B cell (primary cell): Measurements from ENCODE around the gene ADAMTSL5. TPM values are rescaled to one million over a fixed set of nuclear protein-coding genes. Genes with fewer than 3 reads are reported as not detected.

Experiments
- ATAC-seq: fragments of 200-7000 bp; cut with Tn5 transposase; one replicate; pipeline ENCODE4 v1.10.0; 2021; ENCODE audit warnings: low read depth, mild to moderate bottlenecking, moderate number of reproducible peaks, moderate library complexity
- CTCF ChIA-PET: fragments of 350-600 bp; sonication (Branson Sonifier 250); formaldehyde crosslinking; loops from one replicate; lab custom pipeline; 2021; ENCODE audit warnings: antibody characterized with exemption, inconsistent platforms; lab: Charles Lee
- POLR2A ChIA-PET: fragments of 350-600 bp; sonication (Branson Sonifier 250); formaldehyde crosslinking; loops from one replicate; lab custom pipeline; 2021; ENCODE audit warnings: antibody characterized with exemption; lab: Charles Lee
- DNase-seq: peaks from one replicate; pipeline ENCODE4 v3.0.0; 2013
- H2AFZ ChIP-seq: 2 replicates; pipeline ENCODE4 v1.6.1; 2012; ENCODE audit warnings: mild to moderate bottlenecking, low read depth, low read length; ENCODE audit not compliant: insufficient read depth, poor library complexity, severe bottlenecking
- H3K27ac ChIP-seq, 2 donors: 1 replicate in 1 of 2; 2 replicates in 1 of 2; pipeline ENCODE4 v1.5.1; 2012 to 2013; ENCODE audit warnings: low read length in 2 of 2, mild to moderate bottlenecking in 2 of 2, moderate library complexity in 1 of 2
- H3K27me3 ChIP-seq, 4 experiments: fragments of 200-600 bp in 1 of 4; sonication (generic) in 1 of 4; replicated peaks in 1 of 4; 1 replicate in 2 of 4; 2 replicates in 2 of 4; pipeline versions ENCODE4 v1.6.1 to v1.7.0; 2013 to 2016; ENCODE audit warnings: low read length in 3 of 4, mild to moderate bottlenecking in 2 of 4, mixed read lengths in 1 of 4, moderate library complexity in 1 of 4; ENCODE audit not compliant: insufficient read depth in 4 of 4, control insufficient read depth in 3 of 4; ENCODE audit errors: control extremely low read depth in 1 of 4
- H3K36me3 ChIP-seq, 2 experiments: replicated peaks in 1 of 2; 1 replicate in 1 of 2; 2 replicates in 1 of 2; pipeline versions ENCODE4 v1.6.1 to v1.7.1; 2013; ENCODE audit warnings: low read length in 1 of 2; ENCODE audit not compliant: insufficient read depth in 2 of 2, control insufficient read depth in 1 of 2; ENCODE audit errors: control extremely low read depth in 1 of 2, extremely low read depth in 1 of 2
- H3K4me1 ChIP-seq, 2 donors: fragments of 200-600 bp in 1 of 2; sonication (generic) in 1 of 2; 1 replicate in 1 of 2; 2 replicates in 1 of 2; pipeline versions ENCODE4 v1.5.1 to v1.6.1; 2013 to 2017; ENCODE audit warnings: low read length in 2 of 2; ENCODE audit not compliant: control insufficient read depth in 2 of 2, insufficient read depth in 2 of 2
- H3K4me2 ChIP-seq: replicated peaks from 2 replicates; pipeline ENCODE3; 2012; ENCODE audit warnings: mild to moderate bottlenecking, low read depth, low read length; ENCODE audit not compliant: poor library complexity, severe bottlenecking
- H3K4me3 ChIP-seq, 5 experiments: fragments of 200-600 bp in 1 of 5; sonication (generic) in 1 of 5; 1 replicate in 3 of 5; 2 replicates in 2 of 5; pipeline versions ENCODE4 v1.5.1 to v1.7.0; 2011 to 2016; ENCODE audit warnings: low read length in 4 of 5, mild to moderate bottlenecking in 4 of 5, low read depth in 2 of 5, control low read depth in 1 of 5, moderate library complexity in 1 of 5; ENCODE audit not compliant: insufficient read depth in 1 of 5; ENCODE audit errors: control extremely low read depth in 1 of 5, extremely low read depth in 1 of 5
- H3K79me2 ChIP-seq: fragments of 200-600 bp; sonication (generic); one replicate; pipeline ENCODE4 v1.6.0; 2016; ENCODE audit warnings: low read length; ENCODE audit not compliant: control insufficient read depth, insufficient read depth
- H3K9ac ChIP-seq: fragments of 200-600 bp; sonication (generic); 2 replicates; pipeline ENCODE4 v1.6.1; 2017; ENCODE audit warnings: mild to moderate bottlenecking, low read length, moderate library complexity
- H3K9me3 ChIP-seq, 3 donors: one replicate each; pipeline versions ENCODE4 v1.6.1 to v1.7.1; 2013; ENCODE audit warnings: low read length in 2 of 3; ENCODE audit not compliant: control insufficient read depth in 2 of 3, insufficient read depth in 1 of 3; ENCODE audit errors: control extremely low read depth in 1 of 3
- H4K20me1 ChIP-seq: 2 replicates; pipeline ENCODE4 v1.6.0; 2012; ENCODE audit warnings: mild to moderate bottlenecking, low read length; ENCODE audit not compliant: insufficient read depth, control insufficient read depth, poor library complexity, severe bottlenecking
- H3K27ac Mint-ChIP-seq: one replicate; pipeline ENCODE4 v1.8.0; 2021; ENCODE audit warnings: mixed read lengths
- H3K27me3 Mint-ChIP-seq: one replicate; pipeline ENCODE4 v1.8.0; 2021; ENCODE audit warnings: mixed read lengths
- H3K4me1 Mint-ChIP-seq: one replicate; pipeline ENCODE4 v1.8.0; 2021; ENCODE audit warnings: mixed read lengths
- H3K4me3 Mint-ChIP-seq: one replicate; pipeline ENCODE4 v1.8.0; 2021; ENCODE audit warnings: mixed read lengths
- H3K9me3 Mint-ChIP-seq: one replicate; pipeline ENCODE4 v1.8.0; 2022; ENCODE audit warnings: mixed read lengths; ENCODE audit not compliant: insufficient read depth
- EZH2 ChIP-seq: IDR thresholded peaks from 2 replicates; pipeline ENCODE4 v1.6.1; 2012; ENCODE audit warnings: borderline replicate concordance, low read depth, mild to moderate bottlenecking, moderate library complexity, low read length; ENCODE audit not compliant: insufficient read depth, poor library complexity, severe bottlenecking
- WGBS: methylation state at CpG from one replicate; pipeline ENCODE4 v1.1.5; 2013; ENCODE audit warnings: missing lambda C conversion rate; ENCODE audit not compliant: insufficient coverage; 5-methylcytosine and 5-hydroxymethylcytosine counted together
- intact Hi-C: fragments of 100-400 bp; cut with micrococcal nuclease; formaldehyde crosslinking; loops from one replicate; pipeline ENCODE4 v1.10.0; 2022
- polyA plus RNA-seq: library from polyadenylated mRNA; depleted of rRNA; stranded (reverse); fragments of >200 nt; gene quantifications from 2 replicates; pipeline ENCODE4 v1.2.3, GENCODE V29; 2012
- total RNA-seq, 2 donors: library from RNA; stranded (reverse); fragments of 120-200 nt in 1 of 2; gene quantifications; 1 replicate in 1 of 2; 2 replicates in 1 of 2; pipeline versions ENCODE4 v1.2.3 to v1.2.4, GENCODE V29; 2013 to 2022
- TF ChIP-seq, protein P1 (sequence below): fragments of 200-600 bp; IDR thresholded peaks from one replicate; pipeline ENCODE4 v1.8.0; 2022; ENCODE audit warnings: antibody characterized with exemption, mild to moderate bottlenecking

ADAMTSL5 gene
- total and polyA plus RNA-seq, 2 donors (not counting 1 experiment from before 2014, with no cell fraction given), result 0.09 TPM; not detected in 1

DNA sequence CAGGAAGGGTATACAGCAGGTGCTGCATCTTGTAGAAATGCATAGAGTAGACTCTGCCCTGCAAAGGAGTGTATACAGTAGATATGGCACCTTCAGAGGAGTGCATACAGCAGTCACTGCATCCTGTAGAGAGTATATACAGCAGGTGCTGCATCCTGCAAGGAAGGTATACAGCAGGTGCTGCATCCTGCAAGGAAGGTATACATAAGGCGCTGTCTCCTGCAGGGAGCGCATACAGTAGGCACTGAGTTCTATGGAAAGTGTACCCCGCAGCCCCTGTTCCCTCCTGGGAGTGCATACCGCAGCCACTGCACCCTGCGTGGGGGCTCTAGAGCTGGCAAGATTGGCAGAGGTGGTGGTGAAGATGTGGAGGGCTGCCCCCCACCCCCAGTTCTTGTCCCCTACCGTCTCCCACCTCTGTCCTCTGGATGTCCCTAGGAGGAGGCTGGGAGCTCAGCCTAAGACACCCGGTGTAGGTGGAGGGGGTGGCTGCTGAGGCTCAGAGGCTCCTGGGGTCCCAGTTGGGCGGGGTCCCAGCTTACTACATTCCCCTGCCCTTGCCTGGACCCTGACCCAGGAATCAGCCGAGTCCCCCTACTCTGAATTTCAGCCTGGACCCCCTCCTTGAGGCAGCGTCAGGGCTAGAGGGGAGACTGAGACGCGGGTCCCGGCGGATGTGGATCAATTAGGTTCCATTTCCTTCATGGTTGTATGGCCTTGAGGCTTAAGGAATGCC is 2.3 kb upstream of the ADAMTSL5 start:
- ATAC-seq, result no peak
- H3K4me1 Mint-ChIP-seq, result peaks cover 5% of the 10 kb centered on the region
- no peak overlapping the region for H3K27ac ChIP-seq
- H3K9ac ChIP-seq, result no peak overlapping the region
- CTCF ChIA-PET, result interaction anchor here (0.6 kb wide), 1 partner anchor 1803 kb away, joined by 4 read pairs; no protein-coding TSS in a partner anchor
- peaks cover 9 to 13% of the 10 kb centered on the region in 2 donors for H3K4me1 ChIP-seq
- H3K27me3 ChIP-seq, result peaks cover 0 to 49% (median 11%) of the 10 kb centered on the region in 4 experiments
- peaks cover 31% of the 10 kb centered on the region for H3K27me3 Mint-ChIP-seq
- H3K79me2 ChIP-seq, result no peaks in the 10 kb centered on the region
- H4K20me1 ChIP-seq, result no peaks in the 10 kb centered on the region
- no peak overlapping the region for H3K4me3 Mint-ChIP-seq
- no peaks in the 10 kb centered on the region for H3K36me3 ChIP-seq
- H2AFZ ChIP-seq, result no peak overlapping the region
- DNase-seq, result no peak
- intact Hi-C loops, result no loop called here
- no peaks in the 10 kb centered on the region for H3K9me3 Mint-ChIP-seq
- no peak overlapping the region for H3K27ac Mint-ChIP-seq
- TF ChIP-seq EZH2, result no peak
- TF ChIP-seq, protein P1, sequence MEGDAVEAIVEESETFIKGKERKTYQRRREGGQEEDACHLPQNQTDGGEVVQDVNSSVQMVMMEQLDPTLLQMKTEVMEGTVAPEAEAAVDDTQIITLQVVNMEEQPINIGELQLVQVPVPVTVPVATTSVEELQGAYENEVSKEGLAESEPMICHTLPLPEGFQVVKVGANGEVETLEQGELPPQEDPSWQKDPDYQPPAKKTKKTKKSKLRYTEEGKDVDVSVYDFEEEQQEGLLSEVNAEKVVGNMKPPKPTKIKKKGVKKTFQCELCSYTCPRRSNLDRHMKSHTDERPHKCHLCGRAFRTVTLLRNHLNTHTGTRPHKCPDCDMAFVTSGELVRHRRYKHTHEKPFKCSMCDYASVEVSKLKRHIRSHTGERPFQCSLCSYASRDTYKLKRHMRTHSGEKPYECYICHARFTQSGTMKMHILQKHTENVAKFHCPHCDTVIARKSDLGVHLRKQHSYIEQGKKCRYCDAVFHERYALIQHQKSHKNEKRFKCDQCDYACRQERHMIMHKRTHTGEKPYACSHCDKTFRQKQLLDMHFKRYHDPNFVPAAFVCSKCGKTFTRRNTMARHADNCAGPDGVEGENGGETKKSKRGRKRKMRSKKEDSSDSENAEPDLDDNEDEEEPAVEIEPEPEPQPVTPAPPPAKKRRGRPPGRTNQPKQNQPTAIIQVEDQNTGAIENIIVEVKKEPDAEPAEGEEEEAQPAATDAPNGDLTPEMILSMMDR, result no peak
- no peak overlapping the region for H3K4me3 ChIP-seq
- H3K4me2 ChIP-seq, result no peak overlapping the region
- peaks cover 0 to 29% (median 0%) of the 10 kb centered on the region in 3 donors for H3K9me3 ChIP-seq
- WGBS, result 56% methylated on average over 5 of the region's 14 CpGs
- POLR2A ChIA-PET, result no interaction called here

DNA sequence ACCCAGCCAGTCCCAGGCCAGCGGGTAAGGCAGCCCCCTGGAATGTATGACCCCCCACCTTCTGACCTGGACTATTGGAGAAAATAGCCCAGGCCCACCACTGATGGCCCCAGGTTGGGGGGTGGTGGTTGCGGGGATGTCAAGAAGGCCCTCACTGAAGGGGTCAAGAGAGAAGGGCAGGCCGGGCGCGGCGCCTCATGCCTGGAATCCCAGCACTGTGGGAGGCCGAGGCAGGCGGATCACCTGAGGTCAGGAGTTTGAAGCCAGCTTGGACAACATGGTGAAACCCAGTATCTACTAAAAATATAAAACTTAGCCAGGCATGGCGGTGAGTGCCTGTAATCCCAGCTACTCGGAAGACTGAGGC is 1.5 kb upstream of the ADAMTSL5 start:
- ATAC-seq, result no peak
- H3K4me2 ChIP-seq, result no peak overlapping the region
- Mint-ChIP-seq H3K9me3 (no peaks in the 10 kb centered on the region), H3K4me1 (peaks cover 5% of the 10 kb centered on the region), H3K27me3 (peaks cover 37% of the 10 kb centered on the region), H3K4me3 (peak overlapping the region; percentile 41), H3K27ac (no peak overlapping the region)
- no peaks in the 10 kb centered on the region for H3K36me3 ChIP-seq
- H3K4me1 ChIP-seq, result peaks cover 9 to 13% of the 10 kb centered on the region in 2 donors
- peaks cover 0 to 57% (median 13%) of the 10 kb centered on the region in 4 experiments for H3K27me3 ChIP-seq
- WGBS, result 84% methylated on average over 7 of the region's 10 CpGs
- H3K27ac ChIP-seq, result no peak overlapping the region
- DNase-seq, result no peak
- H3K9me3 ChIP-seq, result peaks cover 0 to 32% (median 0%) of the 10 kb centered on the region in 3 donors
- ChIA-PET POLR2A (no interaction called here), CTCF (no interaction called here)
- H3K9ac ChIP-seq, result no peak overlapping the region
- H4K20me1 ChIP-seq, result no peaks in the 10 kb centered on the region
- no peak for TF ChIP-seq EZH2
- TF ChIP-seq, protein P1, result no peak
- no peaks in the 10 kb centered on the region for H3K79me2 ChIP-seq
- intact Hi-C loops, result no loop called here
- H3K4me3 ChIP-seq, result no peak overlapping the region
- H2AFZ ChIP-seq, result no peak overlapping the region
